ENCODE data around the gene GRIFIN. TPM values are rescaled to one million over a fixed set of nuclear protein-coding genes. Genes with fewer than 3 reads are reported as not detected.

Gene GRIFIN
- total and polyA plus RNA-seq, 2 experiments from 2014 or later = not detected

- Histone ChIP-seq H3K9me2 (replicated peaks; ENCODE audit: insufficient read depth) (no peaks in the 10 kb centered on the region), H3K27me3 (peaks cover 20% of the 10 kb centered on the region)
Observed at GRCh38 chr7:2521341-2521745, 45.1 kb upstream of the GRIFIN start.

GRCh38 chr7:2520761-2521290 lies 44.6 kb upstream of the GRIFIN start:
- 54% methylated on average over 9 of the region's 12 CpGs for WGBS (ENCODE audit: low lambda C conversion rate, missing lambda C conversion rate)
- TF ChIP-seq EZH2 (IDR thresholded peaks at IDR 0.05; ENCODE audit: borderline replicate concordance) = no peak
- TF ChIP-seq EZH2phosphoT487 (IDR thresholded peaks at IDR 0.05; ENCODE audit: low read depth, severe bottlenecking, unreplicated experiment) = no peak
- TF ChIP-seq CTCF (IDR thresholded peaks at IDR 0.05; ENCODE audit: poor library complexity) = no peak
- Histone ChIP-seq H3K36me3 (replicated peaks; ENCODE audit: insufficient read depth, low read depth) (no peaks in the 10 kb centered on the region), H3K9me3 (ENCODE audit: low read depth) (no peaks in the 10 kb centered on the region), H3K79me2 (peaks cover 6% of the 10 kb centered on the region), H4K20me1 (ENCODE audit: insufficient read depth, poor library complexity, severe bottlenecking) (peaks cover 3% of the 10 kb centered on the region), H3K4me1 (ENCODE audit: insufficient read depth) (peaks cover 58% of the 10 kb centered on the region), H3K4me3 (no peak overlapping the region), H3K4me2 (peak overlapping the region; percentile 81), H2AFZ (no peak overlapping the region), H3K27me3 (peaks cover 20% of the 10 kb centered on the region), H3K9me2 (replicated peaks; ENCODE audit: insufficient read depth) (no peaks in the 10 kb centered on the region), H3K27ac (no peak overlapping the region)
- no peak for DNase-seq (ENCODE audit: low spot score)

More at GRCh38 chr7:2521341-2521745, 45.1 kb upstream of the GRIFIN start:
- Histone ChIP-seq H4K20me1 (ENCODE audit: insufficient read depth, poor library complexity, severe bottlenecking) (peaks cover 3% of the 10 kb centered on the region), H3K4me2 (peak overlapping the region; percentile 81), H3K4me1 (ENCODE audit: insufficient read depth) (peaks cover 58% of the 10 kb centered on the region), H3K9me3 (ENCODE audit: low read depth) (no peaks in the 10 kb centered on the region), H3K27ac (no peak overlapping the region), H3K4me3 (no peak overlapping the region), H3K36me3 (replicated peaks; ENCODE audit: insufficient read depth, low read depth) (no peaks in the 10 kb centered on the region), H3K79me2 (peaks cover 6% of the 10 kb centered on the region), H2AFZ (no peak overlapping the region)
- DNase-seq (ENCODE audit: low spot score) = no peak
- no peak for TF ChIP-seq EZH2phosphoT487 (IDR thresholded peaks at IDR 0.05; ENCODE audit: low read depth, severe bottlenecking, unreplicated experiment)
- no peak for TF ChIP-seq CTCF (IDR thresholded peaks at IDR 0.05; ENCODE audit: poor library complexity)
- no peak for TF ChIP-seq EZH2 (IDR thresholded peaks at IDR 0.05; ENCODE audit: borderline replicate concordance)
- WGBS (ENCODE audit: low lambda C conversion rate, missing lambda C conversion rate) = 83% methylated on average over 2 of the region's 21 CpGs

GRCh38 chr7:2520131-2520760 lies 44.0 kb upstream of the GRIFIN start:
- H3K27ac ChIP-seq = no peak overlapping the region
- H2AFZ ChIP-seq = no peak overlapping the region
- no peak for DNase-seq (ENCODE audit: low spot score)
- no peak overlapping the region for H3K4me3 ChIP-seq
- WGBS (ENCODE audit: low lambda C conversion rate, missing lambda C conversion rate) = 11% methylated on average over 23 of the region's 37 CpGs
- H3K36me3 ChIP-seq (replicated peaks; ENCODE audit: insufficient read depth, low read depth) = no peaks in the 10 kb centered on the region
- H3K9me2 ChIP-seq (replicated peaks; ENCODE audit: insufficient read depth) = no peaks in the 10 kb centered on the region
- peaks cover 20% of the 10 kb centered on the region for H3K27me3 ChIP-seq
- TF ChIP-seq EZH2phosphoT487 (IDR thresholded peaks at IDR 0.05; ENCODE audit: low read depth, severe bottlenecking, unreplicated experiment) (no peak), CTCF (IDR thresholded peaks at IDR 0.05; ENCODE audit: poor library complexity) (peak; percentile 4)
- H3K4me2 ChIP-seq = peak overlapping the region; percentile 81
- H4K20me1 ChIP-seq (ENCODE audit: insufficient read depth, poor library complexity, severe bottlenecking) = peaks cover 3% of the 10 kb centered on the region
- peaks cover 6% of the 10 kb centered on the region for H3K79me2 ChIP-seq
- no peaks in the 10 kb centered on the region for H3K9me3 ChIP-seq (ENCODE audit: low read depth)
- peaks cover 58% of the 10 kb centered on the region for H3K4me1 ChIP-seq (ENCODE audit: insufficient read depth)

Measured in hepatocyte (in vitro differentiated cells).